GM21576 (cell line): ENCODE measurements around the gene ARL4A.

Experiments used
- ATAC-seq: cut with Tn5 transposase; IDR thresholded peaks from one replicate; pipeline ENCODE4 v1.9.1; 2021; ENCODE audit warnings: mild to moderate bottlenecking, moderate library complexity; ENCODE audit not compliant: unreplicated experiment

The ARL4A gene

GRCh38 chr7:12699299-12699698 is 11.9 kb downstream of the ARL4A start:
- ATAC-seq, result no peak

- no peak for ATAC-seq
These were observed 14.0 kb downstream of the ARL4A start for GRCh38 chr7:12701433-12701832.

- no peak for ATAC-seq
These were observed 16.4 kb downstream of the ARL4A start for GRCh38 chr7:12703881-12704280.

GRCh38 chr7:12705878-12706277 is 18.4 kb downstream of the ARL4A start:
- no peak for ATAC-seq

- ATAC-seq, result no peak
These were observed 19.6 kb downstream of the ARL4A start for GRCh38 chr7:12706900-12707536.

GRCh38 chr7:12708314-12708713 is 20.9 kb downstream of the ARL4A start:
- ATAC-seq, result no peak

- no peak for ATAC-seq
These were observed 22.5 kb downstream of the ARL4A start for GRCh38 chr7:12709726-12710502.

GRCh38 chr7:12711124-12711523 is 23.7 kb downstream of the ARL4A start:
- no peak for ATAC-seq

- no peak for ATAC-seq
These were observed 24.8 kb downstream of the ARL4A start for GRCh38 chr7:12712236-12712635.

- no peak for ATAC-seq
These were observed 26.4 kb downstream of the ARL4A start for GRCh38 chr7:12713625-12714378.

GRCh38 chr7:12714379-12714737 is 26.9 kb downstream of the ARL4A start:
- ATAC-seq, result no peak

GRCh38 chr7:12715372-12716133 is 28.1 kb downstream of the ARL4A start:
- ATAC-seq, result no peak

GRCh38 chr7:12716134-12716681 is 28.8 kb downstream of the ARL4A start:
- no peak for ATAC-seq

- no peak for ATAC-seq
These were observed 29.3 kb downstream of the ARL4A start for GRCh38 chr7:12716722-12717121.

- ATAC-seq, result no peak
These were observed 31.9 kb downstream of the ARL4A start for GRCh38 chr7:12719141-12719919.

GRCh38 chr7:12719981-12720865 is 32.8 kb downstream of the ARL4A start:
- ATAC-seq, result no peak

GRCh38 chr7:12721286-12721830 is 33.9 kb downstream of the ARL4A start:
- ATAC-seq, result no peak

GRCh38 chr7:12722136-12722535 is 34.7 kb downstream of the ARL4A start:
- ATAC-seq, result no peak
